HepG2 (cell line): ENCODE results near the gene GPATCH8.

Experiments
- CBX2 ChIP-seq, 2 experiments: fragments of 200-600 bp in 1 of 2; sonication (generic); formaldehyde crosslinking in 1 of 2; IDR thresholded peaks; 2 replicates each; pipeline versions ENCODE4 v1.7.0 to v1.8.1; 2018 to 2022; ENCODE audit warnings: low read depth in 2 of 2, low read length in 1 of 2, mild to moderate bottlenecking in 1 of 2, missing genetic modification reagents in 1 of 2
- CEBPB ChIP-seq: IDR thresholded peaks from 2 replicates; pipeline ENCODE4 v1.6.1; 2011; ENCODE audit warnings: low read depth, low read length, improper control_type of control experiment, borderline replicate concordance
- GABPA ChIP-seq, 2 experiments: IDR thresholded peaks; 2 replicates each; pipeline ENCODE4 v1.6.1; 2011 to 2016; ENCODE audit warnings: low read depth in 2 of 2, low read length in 1 of 2, missing biosample characterization in 1 of 2, missing genetic modification characterization in 1 of 2
- KLF16 ChIP-seq, 2 experiments: sonication (generic) in 1 of 2; formaldehyde crosslinking in 1 of 2; IDR thresholded peaks; 2 replicates each; pipeline versions ENCODE4 v1.6.1 to v1.8.0; 2016 to 2023; ENCODE audit warnings: missing genetic modification reagents in 2 of 2, missing compliant biosample characterization in 1 of 2
- MIER2 ChIP-seq: IDR thresholded peaks from 2 replicates; pipeline ENCODE4 v1.6.1; 2016; ENCODE audit warnings: missing biosample characterization, missing genetic modification reagents
- TCF12 ChIP-seq, 2 experiments: fragments of 450-650 bp in 1 of 2; sonication (generic) in 1 of 2; formaldehyde crosslinking in 1 of 2; IDR thresholded peaks; 2 replicates each; pipeline versions ENCODE4 v1.6.1 to v1.8.0; 2017 to 2022; ENCODE audit warnings: antibody characterized with exemption in 1 of 2, mild to moderate bottlenecking in 1 of 2, missing genetic modification reagents in 1 of 2, moderate library complexity in 1 of 2
- ZNF549 ChIP-seq: sonication (generic); formaldehyde crosslinking; IDR thresholded peaks from 2 replicates; pipeline ENCODE4 v1.5.0; 2020; ENCODE audit warnings: missing genetic modification reagents
- ZNF780A ChIP-seq: sonication (generic); formaldehyde crosslinking; IDR thresholded peaks from 2 replicates; pipeline ENCODE4 v1.8.0; 2022; ENCODE audit warnings: mild to moderate bottlenecking, missing genetic modification reagents, moderate library complexity
- TF ChIP-seq, protein P1 (sequence below): sonication (generic); formaldehyde crosslinking; IDR thresholded peaks from 2 replicates; pipeline ENCODE4 v1.5.0; 2020; ENCODE audit warnings: missing genetic modification reagents

DNA sequence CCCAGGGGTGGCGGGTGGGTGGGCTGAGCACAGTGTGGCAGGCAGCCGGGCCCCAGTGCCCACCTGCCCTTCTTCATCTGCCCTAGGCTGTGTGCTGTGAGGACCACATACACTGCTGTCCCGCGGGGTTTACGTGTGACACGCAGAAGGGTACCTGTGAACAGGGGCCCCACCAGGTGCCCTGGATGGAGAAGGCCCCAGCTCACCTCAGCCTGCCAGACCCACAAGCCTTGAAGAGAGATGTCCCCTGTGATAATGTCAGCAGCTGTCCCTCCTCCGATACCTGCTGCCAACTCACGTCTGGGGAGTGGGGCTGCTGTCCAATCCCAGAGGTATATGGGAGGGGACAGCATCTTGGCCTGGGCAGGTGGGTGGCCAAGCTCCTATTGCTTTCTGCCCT, 151.7 kb downstream of the GPATCH8 start:
- TF ChIP-seq KLF16 (CRISPR knock-in tag; IDR thresholded peaks at IDR 0.05) (no peak), ZNF549 (no peak), ZNF780A (CRISPR knock-in tag) (no peak), GABPA (IDR thresholded peaks at IDR 0.05; ENCODE audit: low read depth, low read length) (no peak), GABPA (CRISPR knock-in tag; IDR thresholded peaks at IDR 0.05; ENCODE audit: low read depth) (no peak), CBX2 (IDR thresholded peaks at IDR 0.05; ENCODE audit: low read depth, low read length) (no peak), CBX2 (CRISPR knock-in tag; IDR thresholded peaks at IDR 0.05; ENCODE audit: low read depth) (no peak), MIER2 (CRISPR knock-in tag) (no peak), TCF12 (IDR thresholded peaks at IDR 0.05) (no peak), TCF12 (CRISPR knock-in tag; IDR thresholded peaks at IDR 0.05) (no peak), CEBPB (no peak)
- TF ChIP-seq, protein P1, sequence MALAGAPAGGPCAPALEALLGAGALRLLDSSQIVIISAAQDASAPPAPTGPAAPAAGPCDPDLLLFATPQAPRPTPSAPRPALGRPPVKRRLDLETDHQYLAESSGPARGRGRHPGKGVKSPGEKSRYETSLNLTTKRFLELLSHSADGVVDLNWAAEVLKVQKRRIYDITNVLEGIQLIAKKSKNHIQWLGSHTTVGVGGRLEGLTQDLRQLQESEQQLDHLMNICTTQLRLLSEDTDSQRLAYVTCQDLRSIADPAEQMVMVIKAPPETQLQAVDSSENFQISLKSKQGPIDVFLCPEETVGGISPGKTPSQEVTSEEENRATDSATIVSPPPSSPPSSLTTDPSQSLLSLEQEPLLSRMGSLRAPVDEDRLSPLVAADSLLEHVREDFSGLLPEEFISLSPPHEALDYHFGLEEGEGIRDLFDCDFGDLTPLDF (CRISPR knock-in tag) = no peak
